ENCODE data around the gene IGF2. TPM values are rescaled to one million over a fixed set of nuclear protein-coding genes. Genes with fewer than 3 reads are reported as not detected.
A peak's percentile ranks its signal among the peaks of the same experiment; 100 is the strongest.

IGF2 gene, protein sequence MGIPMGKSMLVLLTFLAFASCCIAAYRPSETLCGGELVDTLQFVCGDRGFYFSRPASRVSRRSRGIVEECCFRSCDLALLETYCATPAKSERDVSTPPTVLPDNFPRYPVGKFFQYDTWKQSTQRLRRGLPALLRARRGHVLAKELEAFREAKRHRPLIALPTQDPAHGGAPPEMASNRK
- 1 to 10 TPM; 8.1 to 8.2 TPM for total RNA-seq

DNA sequence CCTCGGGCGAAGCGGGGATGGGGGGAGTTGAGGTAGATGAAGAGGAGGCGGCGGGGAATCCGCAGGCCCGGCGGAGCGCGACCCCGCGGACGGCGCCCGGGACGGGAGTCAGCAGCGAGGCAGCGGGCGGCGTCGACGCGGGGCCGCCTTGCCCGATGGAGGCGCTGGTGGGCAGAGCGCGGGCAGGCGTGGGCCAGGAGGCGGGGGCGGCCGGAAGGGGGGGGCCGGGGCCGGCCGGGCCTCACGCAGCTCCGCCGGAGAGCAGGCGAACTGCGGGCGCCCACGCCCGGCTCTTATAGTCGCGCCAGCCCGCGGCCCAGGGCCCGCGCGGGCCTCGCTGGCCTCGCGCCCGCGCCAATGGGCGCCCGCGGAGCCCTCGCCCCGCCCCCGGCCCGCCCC, at the start of gene IGF2:
IGF2 (minus strand) TSS at position 267 of the 399 bp plus-strand sequence. CDS start 3,866 bp downstream, outside the sequence.
- TF ChIP-seq, protein P1, sequence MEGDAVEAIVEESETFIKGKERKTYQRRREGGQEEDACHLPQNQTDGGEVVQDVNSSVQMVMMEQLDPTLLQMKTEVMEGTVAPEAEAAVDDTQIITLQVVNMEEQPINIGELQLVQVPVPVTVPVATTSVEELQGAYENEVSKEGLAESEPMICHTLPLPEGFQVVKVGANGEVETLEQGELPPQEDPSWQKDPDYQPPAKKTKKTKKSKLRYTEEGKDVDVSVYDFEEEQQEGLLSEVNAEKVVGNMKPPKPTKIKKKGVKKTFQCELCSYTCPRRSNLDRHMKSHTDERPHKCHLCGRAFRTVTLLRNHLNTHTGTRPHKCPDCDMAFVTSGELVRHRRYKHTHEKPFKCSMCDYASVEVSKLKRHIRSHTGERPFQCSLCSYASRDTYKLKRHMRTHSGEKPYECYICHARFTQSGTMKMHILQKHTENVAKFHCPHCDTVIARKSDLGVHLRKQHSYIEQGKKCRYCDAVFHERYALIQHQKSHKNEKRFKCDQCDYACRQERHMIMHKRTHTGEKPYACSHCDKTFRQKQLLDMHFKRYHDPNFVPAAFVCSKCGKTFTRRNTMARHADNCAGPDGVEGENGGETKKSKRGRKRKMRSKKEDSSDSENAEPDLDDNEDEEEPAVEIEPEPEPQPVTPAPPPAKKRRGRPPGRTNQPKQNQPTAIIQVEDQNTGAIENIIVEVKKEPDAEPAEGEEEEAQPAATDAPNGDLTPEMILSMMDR (IDR thresholded peaks at IDR 0.05), result no peak
- DNase-seq (no peak), ATAC-seq (no peak)
- H3K4me3 Mint-ChIP-seq, result peak within 1 kb of the TSS; percentile 41
- no peak within 1 kb of the TSS for H3K27ac Mint-ChIP-seq
- ChIA-PET POLR2A (no interaction called here), CTCF (interaction anchor here (9.2 kb wide), 1 partner anchor 12 kb away, joined by 87 read pairs; no protein-coding TSS in a partner anchor)
- H3K9me3 Mint-ChIP-seq, result no peaks in the 10 kb centered on the region
- H3K4me1 Mint-ChIP-seq (ENCODE audit: low read depth), result peaks cover 33% of the 10 kb centered on the region
- no peaks in the 10 kb centered on the region for H3K36me3 Mint-ChIP-seq (ENCODE audit: low read depth)
- peaks cover 57% of the 10 kb centered on the region for H3K27me3 Mint-ChIP-seq
- intact Hi-C loops (cut with micrococcal nuclease), result no loop called here

- intact Hi-C loops (cut with micrococcal nuclease), result no loop called here
- DNase-seq (no peak), ATAC-seq (no peak)
- POLR2A ChIA-PET, result no interaction called here
- no peaks in the 10 kb centered on the region for H3K36me3 Mint-ChIP-seq (ENCODE audit: low read depth)
- H3K9me3 Mint-ChIP-seq, result no peaks in the 10 kb centered on the region
- CTCF ChIA-PET, result interaction anchor here (0.6 to 3.4 kb wide), 2 partner anchors 110 to 117 kb away, joined by 3 to 26 read pairs; no protein-coding TSS in a partner anchor
- no peak overlapping the region for H3K27ac Mint-ChIP-seq
- H3K4me3 Mint-ChIP-seq, result no peak overlapping the region
- TF ChIP-seq, protein P1 (IDR thresholded peaks at IDR 0.05), result no peak
- no peaks in the 10 kb centered on the region for H3K4me1 Mint-ChIP-seq (ENCODE audit: low read depth)
- H3K27me3 Mint-ChIP-seq, result peaks cover 19% of the 10 kb centered on the region
Measured at GRCh38 chr11:2188745-2189144, 49.6 kb upstream of the IGF2 start.

DNA sequence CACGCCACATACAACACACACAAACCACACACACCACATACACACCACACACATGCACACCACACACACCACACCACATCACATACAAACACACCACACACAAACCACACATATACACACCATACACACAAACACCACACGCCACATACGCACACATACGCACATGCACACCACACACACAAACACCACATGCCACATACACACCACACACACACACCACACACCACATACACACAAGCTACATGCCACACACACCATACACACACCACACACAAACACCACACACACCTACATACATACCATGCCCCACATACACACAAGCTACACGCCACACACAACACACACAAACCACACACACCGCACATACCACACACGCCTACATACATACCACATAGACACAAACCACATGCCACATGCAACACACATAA, 48.1 kb upstream of the IGF2 start:
- no peaks in the 10 kb centered on the region for H3K9me3 Mint-ChIP-seq
- no peak for DNase-seq
- ChIA-PET CTCF (interaction anchor here (0.8 to 4.2 kb wide), 8 partner anchors 11 to 234 kb away, joined by 3 to 42 read pairs (median 7); partner anchors contain the start of genes C11orf21 and TSPAN32), POLR2A (no interaction called here)
- intact Hi-C loops (cut with micrococcal nuclease), result no loop called here
- H3K27ac Mint-ChIP-seq, result no peak overlapping the region
- H3K4me3 Mint-ChIP-seq, result no peak overlapping the region
- TF ChIP-seq, protein P1 (IDR thresholded peaks at IDR 0.05), result no peak
- no peaks in the 10 kb centered on the region for H3K4me1 Mint-ChIP-seq (ENCODE audit: low read depth)
- no peaks in the 10 kb centered on the region for H3K36me3 Mint-ChIP-seq (ENCODE audit: low read depth)
- no peak for ATAC-seq
- peaks cover 19% of the 10 kb centered on the region for H3K27me3 Mint-ChIP-seq

DNA sequence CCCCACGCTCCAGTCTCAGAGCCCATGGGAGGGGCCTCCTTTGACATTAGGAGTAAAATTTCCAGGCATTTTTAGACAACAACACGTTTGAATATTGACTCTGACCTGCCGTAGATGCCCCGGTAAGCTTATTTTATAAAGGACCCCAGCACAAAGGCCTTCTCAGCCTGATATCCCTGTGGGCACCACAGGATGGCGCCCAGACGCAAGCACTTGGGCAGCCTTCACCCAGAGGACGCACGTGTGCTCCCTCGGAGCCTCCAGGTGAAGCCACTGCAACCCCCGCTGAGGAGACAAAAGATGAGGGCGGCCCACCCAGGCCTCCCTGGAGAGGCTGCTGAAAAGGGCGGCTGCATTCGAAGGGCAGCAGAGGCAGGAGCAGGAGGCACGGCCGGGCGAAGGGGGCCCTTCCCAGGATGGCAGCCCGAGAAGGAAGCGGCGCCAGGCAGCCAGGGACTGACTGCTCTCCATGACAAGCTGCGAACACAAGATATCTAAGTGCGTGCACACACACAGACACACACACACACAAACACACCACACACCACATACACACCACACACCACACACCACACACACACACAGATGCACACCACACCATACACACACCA, 47.6 kb upstream of the IGF2 start:
- Mint-ChIP-seq H3K4me1 (ENCODE audit: low read depth) (no peaks in the 10 kb centered on the region), H3K27ac (no peak overlapping the region), H3K9me3 (no peaks in the 10 kb centered on the region), H3K27me3 (peaks cover 18% of the 10 kb centered on the region), H3K4me3 (no peak overlapping the region), H3K36me3 (ENCODE audit: low read depth) (no peaks in the 10 kb centered on the region)
- TF ChIP-seq, protein P1 (IDR thresholded peaks at IDR 0.05), result peak; percentile 75
- DNase-seq, result peak; percentile 76
- CTCF ChIA-PET, result interaction anchor here (0.6 to 4.2 kb wide), 17 partner anchors 12 to 240 kb away, joined by 3 to 42 read pairs (median 4); partner anchors contain the start of genes C11orf21, TSPAN32 and TSSC4
- intact Hi-C loops (cut with micrococcal nuclease), result no loop called here
- POLR2A ChIA-PET, result interaction anchor here (1.0 kb wide), 1 partner anchor 87 kb away, joined by 3 read pairs; no protein-coding TSS in a partner anchor
- ATAC-seq, result peak; percentile 94

Measured in activated CD8-positive, alpha-beta T cell treated with anti-CD3 and anti-CD28 coated beads for 36 hours (primary cell).